Choroid plexus epithelial cell (primary cell): Measurements from ENCODE around the gene MAML2.

Source experiments
- DNase-seq: peaks from one replicate; pipeline ENCODE4 v3.0.0-alpha.2; 2010; ENCODE audit warnings: low read depth
- H3K4me3 ChIP-seq: 2 replicates; pipeline ENCODE4 v1.5.1; 2011; ENCODE audit warnings: low read depth, mild to moderate bottlenecking, control low read depth, low read length, moderate library complexity
- CTCF ChIP-seq: conservative IDR thresholded peaks from 2 replicates; pipeline ENCODE4 v1.5.1; 2011; ENCODE audit warnings: low read depth, mild to moderate bottlenecking, control low read depth, inconsistent platforms, low read length, moderate library complexity

Gene MAML2

GRCh38 chr11:95985174-95985808 lies 357.7 kb downstream of the MAML2 start:
- peak; percentile 50 for DNase-seq
- no peak for TF ChIP-seq CTCF
- no peak overlapping the region for H3K4me3 ChIP-seq

DNA sequence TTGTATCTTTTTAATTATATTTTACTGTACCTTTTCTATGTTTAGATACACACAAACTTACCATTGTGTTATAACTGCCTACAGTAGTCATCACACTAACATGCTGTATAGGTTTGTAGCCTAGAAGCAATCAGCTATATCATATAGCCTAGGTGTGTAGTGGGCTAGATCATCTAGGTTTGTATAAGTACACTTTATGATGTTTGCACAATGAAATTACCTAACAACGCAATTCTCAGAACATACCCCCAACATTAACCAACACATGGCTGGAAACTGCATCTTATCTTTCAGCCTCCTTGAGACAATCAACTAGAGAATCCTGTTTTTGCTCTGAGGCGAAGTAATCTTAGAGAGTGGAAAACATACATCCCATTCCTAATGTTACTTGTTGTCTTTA lies 358.9 kb downstream of the MAML2 start:
- H3K4me3 ChIP-seq, result no peak overlapping the region
- no peak for TF ChIP-seq CTCF
- no peak for DNase-seq

DNA sequence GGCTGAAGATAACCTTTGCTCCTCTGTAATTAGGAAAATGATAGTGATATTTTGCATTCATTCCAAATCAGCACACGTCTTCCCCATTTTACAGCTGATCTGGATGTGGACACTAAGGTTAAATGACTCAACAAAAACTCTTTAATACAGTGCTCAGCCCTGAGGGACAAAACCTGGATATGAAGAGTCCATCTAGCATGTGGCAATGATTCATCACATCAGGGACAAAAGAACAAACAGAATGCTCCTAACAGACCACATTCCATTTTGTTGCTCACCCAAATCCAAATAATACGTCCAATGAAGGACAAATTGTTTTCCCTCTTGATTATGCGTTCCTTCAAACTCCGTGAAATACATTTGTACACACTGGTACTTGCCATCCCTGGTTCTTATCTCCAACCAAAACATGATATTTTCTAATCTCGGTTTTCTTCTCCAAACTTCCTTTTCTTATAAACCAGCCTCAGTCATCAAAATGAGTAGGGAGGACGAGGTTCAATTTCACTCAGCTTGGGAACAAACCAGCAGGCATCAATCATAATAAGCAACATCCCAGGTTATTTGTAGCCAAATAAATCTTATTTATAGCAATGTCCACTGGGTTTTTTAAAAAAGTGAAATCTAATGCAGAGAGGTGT lies 365.3 kb downstream of the MAML2 start:
- peak; percentile 58 for DNase-seq
- no peak for TF ChIP-seq CTCF
- H3K4me3 ChIP-seq, result no peak overlapping the region

DNA sequence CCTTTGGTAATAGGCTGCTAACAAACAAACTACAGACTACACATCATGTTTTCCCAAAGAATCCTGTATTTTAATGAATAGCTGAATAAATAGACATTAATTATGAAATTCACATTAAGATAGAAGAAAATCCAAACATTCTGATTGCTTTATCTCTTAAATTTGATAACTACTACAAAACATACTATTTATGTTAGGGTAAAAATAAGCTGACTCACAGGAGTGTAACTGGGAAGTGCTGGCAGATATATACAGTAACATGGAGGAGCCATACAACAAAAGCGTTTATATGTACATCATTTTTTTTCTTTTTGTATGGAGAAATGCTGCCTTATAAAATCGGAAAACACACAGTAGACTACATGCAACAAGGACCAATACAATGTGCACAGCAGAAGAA lies 366.4 kb downstream of the MAML2 start:
- TF ChIP-seq CTCF, result no peak
- no peak overlapping the region for H3K4me3 ChIP-seq
- no peak for DNase-seq

DNA sequence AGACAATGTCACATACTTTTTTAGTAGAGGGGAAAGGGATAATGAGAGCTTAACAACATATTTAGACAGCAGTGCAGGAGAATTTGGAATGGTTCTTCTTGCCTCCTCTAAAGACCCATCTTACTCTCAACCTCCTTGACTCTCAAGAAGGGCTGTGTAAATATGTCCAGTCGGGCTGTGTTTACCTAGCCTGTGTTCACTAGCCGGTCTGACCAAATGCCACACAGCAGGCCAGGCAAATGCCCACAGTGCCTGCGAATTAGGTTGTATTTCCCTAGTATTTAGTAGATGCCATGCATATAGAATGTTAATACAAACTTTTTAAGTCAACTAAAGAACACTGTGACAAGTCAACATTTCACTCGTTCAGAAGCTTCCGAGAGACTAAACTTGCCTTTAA lies 367.7 kb downstream of the MAML2 start:
- H3K4me3 ChIP-seq, result no peak overlapping the region
- TF ChIP-seq CTCF, result no peak
- DNase-seq, result no peak

DNA sequence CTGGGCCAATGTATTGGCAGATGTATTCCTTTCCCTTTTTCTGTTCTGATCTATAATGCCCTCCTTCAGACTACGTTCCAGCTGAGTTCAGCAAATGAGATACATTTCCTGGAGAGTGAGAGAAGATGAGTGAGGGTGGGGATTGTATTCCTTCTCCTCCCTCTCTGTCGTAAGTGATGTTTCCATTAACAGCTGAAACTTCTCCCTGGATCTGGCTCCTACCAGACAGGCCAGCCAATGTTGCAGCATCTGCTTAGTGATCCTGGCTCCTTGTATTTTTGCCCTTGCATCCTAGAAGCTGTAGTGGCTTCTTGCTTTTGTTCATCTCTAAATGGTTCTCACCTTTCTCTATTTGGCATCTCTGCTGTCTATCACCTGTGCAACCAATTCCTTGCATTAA lies 370.9 kb downstream of the MAML2 start:
- no peak overlapping the region for H3K4me3 ChIP-seq
- no peak for DNase-seq
- no peak for TF ChIP-seq CTCF

DNA sequence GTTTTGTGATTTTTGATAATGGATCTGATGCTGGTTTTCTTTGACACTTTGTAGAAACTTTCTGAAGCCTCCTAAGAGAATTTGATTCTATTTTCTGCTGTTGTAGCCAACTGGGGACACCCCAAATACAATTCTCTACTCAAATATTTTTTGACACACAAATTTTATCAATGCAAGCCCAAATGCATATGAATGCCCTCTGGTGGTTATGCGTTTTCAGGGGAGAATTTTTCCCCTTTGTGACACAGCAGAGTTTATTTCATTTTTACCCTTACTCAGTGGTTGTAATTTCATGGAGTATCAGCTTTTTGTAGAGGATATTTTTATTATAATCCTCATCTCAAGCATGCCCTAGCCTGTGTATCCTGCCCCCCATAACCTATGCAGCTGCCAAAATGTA lies 374.4 kb downstream of the MAML2 start:
- peak; percentile 41 for DNase-seq

More for the DNA sequence above, 374.4 kb downstream of the MAML2 start:
- peak; percentile 58 for TF ChIP-seq CTCF
- H3K4me3 ChIP-seq, result no peak overlapping the region
